ENCODE results near the gene POLR3GL.

DNA sequence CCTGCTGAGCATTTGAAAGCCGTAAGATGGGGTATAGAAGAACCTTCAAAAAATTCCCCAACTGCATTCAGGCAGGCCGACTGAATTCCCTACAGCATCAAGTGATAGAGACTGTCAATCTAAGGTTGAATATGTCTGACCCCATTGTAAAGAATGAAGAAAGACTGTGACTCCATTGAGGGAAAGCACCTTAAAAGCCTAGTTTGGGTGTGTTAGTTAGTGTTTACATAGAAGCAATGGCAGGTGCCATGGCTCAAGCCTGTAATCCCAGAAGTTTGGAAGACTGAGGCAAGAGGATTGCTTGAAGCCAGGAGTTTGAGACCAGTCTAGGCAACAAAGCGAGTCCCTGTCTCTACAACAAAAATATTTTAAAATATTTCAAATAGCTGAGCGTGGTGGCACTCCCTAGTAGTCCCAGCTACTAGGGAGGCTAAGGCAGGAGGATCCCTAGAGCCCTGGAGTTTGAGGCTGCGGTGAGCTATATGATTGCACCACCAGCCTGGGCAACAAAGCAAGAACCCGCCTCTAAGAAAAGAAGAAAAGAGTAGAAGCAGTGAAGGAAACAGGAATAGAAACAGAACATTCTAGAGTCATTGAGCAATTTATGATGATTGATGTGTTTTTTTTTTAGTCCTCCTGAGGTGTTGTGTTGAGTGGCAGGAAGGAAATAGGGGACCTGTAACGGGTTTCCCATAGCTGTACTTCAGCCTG, 15.4 kb downstream of the POLR3GL start:
- TF ChIP-seq, protein P1, sequence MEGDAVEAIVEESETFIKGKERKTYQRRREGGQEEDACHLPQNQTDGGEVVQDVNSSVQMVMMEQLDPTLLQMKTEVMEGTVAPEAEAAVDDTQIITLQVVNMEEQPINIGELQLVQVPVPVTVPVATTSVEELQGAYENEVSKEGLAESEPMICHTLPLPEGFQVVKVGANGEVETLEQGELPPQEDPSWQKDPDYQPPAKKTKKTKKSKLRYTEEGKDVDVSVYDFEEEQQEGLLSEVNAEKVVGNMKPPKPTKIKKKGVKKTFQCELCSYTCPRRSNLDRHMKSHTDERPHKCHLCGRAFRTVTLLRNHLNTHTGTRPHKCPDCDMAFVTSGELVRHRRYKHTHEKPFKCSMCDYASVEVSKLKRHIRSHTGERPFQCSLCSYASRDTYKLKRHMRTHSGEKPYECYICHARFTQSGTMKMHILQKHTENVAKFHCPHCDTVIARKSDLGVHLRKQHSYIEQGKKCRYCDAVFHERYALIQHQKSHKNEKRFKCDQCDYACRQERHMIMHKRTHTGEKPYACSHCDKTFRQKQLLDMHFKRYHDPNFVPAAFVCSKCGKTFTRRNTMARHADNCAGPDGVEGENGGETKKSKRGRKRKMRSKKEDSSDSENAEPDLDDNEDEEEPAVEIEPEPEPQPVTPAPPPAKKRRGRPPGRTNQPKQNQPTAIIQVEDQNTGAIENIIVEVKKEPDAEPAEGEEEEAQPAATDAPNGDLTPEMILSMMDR (IDR thresholded peaks at IDR 0.05): no peak
- TF ChIP-seq EP300 (IDR thresholded peaks at IDR 0.05) (peak in 2 of 4 donors; percentile 70 to 84), POLR2AphosphoS5 (IDR thresholded peaks at IDR 0.05) (peak; percentile 23 to 38), POLR2A (IDR thresholded peaks at IDR 0.05) (peak in 1 of 4 donors; percentile 41)

Data from upper lobe of left lung (tissue), 4 donors.